ENCODE data around the gene TSPYL2. TPM values are rescaled to one million over a fixed set of nuclear protein-coding genes. Genes with fewer than 3 reads are reported as not detected.

TSPYL2 gene
- total and polyA plus RNA-seq, 2 of the 8 experiments (the other 6 are each of a cell fraction or from before 2014, with no cell fraction given) = 13.4 to 13.7 TPM

GRCh38 chrX:53122013-53122412 is 39.8 kb downstream of the TSPYL2 start:
- no peak overlapping the region for H3K18ac ChIP-seq (ENCODE audit: extremely low read depth, low read length)
- H3K14ac ChIP-seq (ENCODE audit: insufficient read length) = no peak overlapping the region
- H3K36me3 ChIP-seq (ENCODE audit: control insufficient read depth in 2 of 4, insufficient read depth in 4 of 4, low read length in 3 of 4) = peaks cover 0 to 2% (median 0%) of the 10 kb centered on the region in 4 experiments; a peak in 1 of 8 replicates
- H3K23me2 ChIP-seq (ENCODE audit: low read depth, low read length) = no peaks in the 10 kb centered on the region
- H3K23ac ChIP-seq (ENCODE audit: insufficient read length) = no peak overlapping the region
- no peak overlapping the region for H2BK15ac ChIP-seq (ENCODE audit: low read length)
- whole genome bisulfite sequencing, 2 experiments (ENCODE audit: extremely low coverage in 1 of 2, insufficient coverage in 1 of 2, insufficient read length in 1 of 2, insufficient replicate concordance in 2 of 2, low coverage in 1 of 2, low lambda C conversion rate in 2 of 2, missing lambda C conversion rate in 1 of 2) = 82% methylated on average over 1 of the region's 1 CpG; no CpG with 5 or more reads in 1 of the 2 experiments
- no peaks in the 10 kb centered on the region for H3K9me3 ChIP-seq (ENCODE audit: insufficient read depth in 2 of 2, low read depth in 1 of 2, low read length in 1 of 2)
- CTCF ChIA-PET (ENCODE audit: partially characterized antibody) = no interaction called here
- TF ChIP-seq SIRT6 (IDR thresholded peaks at IDR 0.05; ENCODE audit: low read length) (no peak), HDAC2 (IDR thresholded peaks at IDR 0.05; ENCODE audit: borderline replicate concordance in 1 of 2, low read depth in 2 of 2, low read length in 2 of 2) (no peak), ZNF274 (IDR thresholded peaks at IDR 0.05; ENCODE audit: borderline replicate concordance, extremely low read depth, low read length) (no peak), SP1 (IDR thresholded peaks at IDR 0.05; ENCODE audit: low read depth, low read length) (no peak)
- TF ChIP-seq, protein P1, sequence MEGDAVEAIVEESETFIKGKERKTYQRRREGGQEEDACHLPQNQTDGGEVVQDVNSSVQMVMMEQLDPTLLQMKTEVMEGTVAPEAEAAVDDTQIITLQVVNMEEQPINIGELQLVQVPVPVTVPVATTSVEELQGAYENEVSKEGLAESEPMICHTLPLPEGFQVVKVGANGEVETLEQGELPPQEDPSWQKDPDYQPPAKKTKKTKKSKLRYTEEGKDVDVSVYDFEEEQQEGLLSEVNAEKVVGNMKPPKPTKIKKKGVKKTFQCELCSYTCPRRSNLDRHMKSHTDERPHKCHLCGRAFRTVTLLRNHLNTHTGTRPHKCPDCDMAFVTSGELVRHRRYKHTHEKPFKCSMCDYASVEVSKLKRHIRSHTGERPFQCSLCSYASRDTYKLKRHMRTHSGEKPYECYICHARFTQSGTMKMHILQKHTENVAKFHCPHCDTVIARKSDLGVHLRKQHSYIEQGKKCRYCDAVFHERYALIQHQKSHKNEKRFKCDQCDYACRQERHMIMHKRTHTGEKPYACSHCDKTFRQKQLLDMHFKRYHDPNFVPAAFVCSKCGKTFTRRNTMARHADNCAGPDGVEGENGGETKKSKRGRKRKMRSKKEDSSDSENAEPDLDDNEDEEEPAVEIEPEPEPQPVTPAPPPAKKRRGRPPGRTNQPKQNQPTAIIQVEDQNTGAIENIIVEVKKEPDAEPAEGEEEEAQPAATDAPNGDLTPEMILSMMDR (IDR thresholded peaks at IDR 0.05; ENCODE audit: control extremely low read depth in 1 of 3, insufficient read depth in 1 of 3, low read depth in 1 of 3, low read length in 3 of 3) = no peak
- TF ChIP-seq, protein P2, sequence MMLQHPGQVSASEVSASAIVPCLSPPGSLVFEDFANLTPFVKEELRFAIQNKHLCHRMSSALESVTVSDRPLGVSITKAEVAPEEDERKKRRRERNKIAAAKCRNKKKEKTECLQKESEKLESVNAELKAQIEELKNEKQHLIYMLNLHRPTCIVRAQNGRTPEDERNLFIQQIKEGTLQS (IDR thresholded peaks at IDR 0.05; ENCODE audit: insufficient read depth, low read depth, low read length) = no peak
- H4K8ac ChIP-seq (ENCODE audit: extremely low read depth, insufficient read depth, low read length) = no peak overlapping the region
- H3K56ac ChIP-seq (replicated peaks; ENCODE audit: insufficient read length, low read depth, low read length) = no peak overlapping the region
- no peak overlapping the region for H3K9ac ChIP-seq (replicated peaks in 1 of 4; ENCODE audit: extremely low read depth in 1 of 4, low read depth in 3 of 4, low read length in 3 of 4)
- H3K27ac ChIP-seq (ENCODE audit: low read depth, low read length) = no peak overlapping the region
- no peak overlapping the region for H2AK5ac ChIP-seq (ENCODE audit: low read depth, low read length)
- H2BK12ac ChIP-seq (ENCODE audit: low read depth, low read length) = no peak overlapping the region
- H3K79me2 ChIP-seq (ENCODE audit: control insufficient read depth in 1 of 2, insufficient read depth in 2 of 2, low read length in 2 of 2) = no peaks in the 10 kb centered on the region; a peak in 1 of 4 replicates
- H3K4me1 ChIP-seq (replicated peaks in 1 of 4; ENCODE audit: control insufficient read depth in 3 of 4, insufficient read depth in 4 of 4, low read length in 3 of 4) = no peaks in the 10 kb centered on the region
- no peak overlapping the region for H2BK20ac ChIP-seq (ENCODE audit: low read length)
- H4K5ac ChIP-seq (ENCODE audit: insufficient read length, low read depth, low read length) = no peak overlapping the region
- H2AFZ ChIP-seq (ENCODE audit: low read length) = no peak overlapping the region
- no peak overlapping the region for H3K4ac ChIP-seq (replicated peaks; ENCODE audit: insufficient read length, low read depth, low read length)
- no peak overlapping the region for H3K4me3 ChIP-seq (ENCODE audit: extremely low read depth in 1 of 4, insufficient read depth in 2 of 4, low read depth in 3 of 4, low read length in 4 of 4)
- POLR2A ChIA-PET (ENCODE audit: partially characterized antibody) = no interaction called here
- no peak overlapping the region for H2BK5ac ChIP-seq (ENCODE audit: low read depth, low read length)
- no peak overlapping the region for H4K91ac ChIP-seq (replicated peaks; ENCODE audit: insufficient read length, low read length)
- DNase-seq (ENCODE audit: low read depth in 1 of 2, low spot score in 2 of 2) (no peak), FAIRE-seq (no peak)
- H3K79me1 ChIP-seq (ENCODE audit: low read depth, low read length) = no peaks in the 10 kb centered on the region
- H3K27me3 ChIP-seq (replicated peaks in 1 of 4; ENCODE audit: control insufficient read depth in 3 of 4, extremely low read depth in 1 of 4, insufficient read depth in 3 of 4, low read length in 3 of 4) = no peaks in the 10 kb centered on the region
- no peak overlapping the region for H2BK120ac ChIP-seq (replicated peaks; ENCODE audit: low read depth, low read length)
- no peaks in the 10 kb centered on the region for H4K20me1 ChIP-seq (replicated peaks in 1 of 2; ENCODE audit: control insufficient read depth in 1 of 2, insufficient read depth in 2 of 2, low read length in 2 of 2)
- no peak overlapping the region for H3K4me2 ChIP-seq (ENCODE audit: insufficient read depth in 1 of 2, low read depth in 2 of 2, low read length in 2 of 2)
